H9 (cell line): ENCODE data around the gene KCNAB1. TPM values are rescaled to one million over a fixed set of nuclear protein-coding genes. Genes with fewer than 3 reads are reported as not detected.

ENCODE experiments used
- DNase-seq: peaks from one replicate; pipeline ENCODE4 v3.0.0-alpha.2; 2017
- H2AFZ ChIP-seq: one replicate; pipeline ENCODE4 v1.6.1; 2013; ENCODE audit warnings: mild to moderate bottlenecking, low read length, control low read depth, moderate library complexity
- H2AK5ac ChIP-seq: 2 replicates; pipeline ENCODE4 v1.6.1; 2013; ENCODE audit warnings: low read length, control low read depth, mixed read lengths; ENCODE audit not compliant: insufficient read length
- H2BK120ac ChIP-seq: one replicate; pipeline ENCODE4 v1.6.1; 2013; ENCODE audit warnings: low read depth, mild to moderate bottlenecking, low read length, control low read depth, inconsistent platforms; ENCODE audit not compliant: poor library complexity, severe bottlenecking
- H2BK12ac ChIP-seq: 2 replicates; pipeline ENCODE4 v1.6.1; 2013; ENCODE audit warnings: low read length, control low read depth, mixed read lengths, low read depth; ENCODE audit not compliant: insufficient read length
- H2BK15ac ChIP-seq: 2 replicates; pipeline ENCODE4 v1.6.1; 2013; ENCODE audit warnings: low read depth, low read length, control low read depth
- H2BK20ac ChIP-seq: one replicate; pipeline ENCODE4 v1.6.1; 2013; ENCODE audit warnings: low read depth, mild to moderate bottlenecking, low read length, control low read depth, inconsistent platforms; ENCODE audit not compliant: poor library complexity, severe bottlenecking
- H2BK5ac ChIP-seq: 2 replicates; pipeline ENCODE4 v1.6.1; 2013; ENCODE audit warnings: low read length, control low read depth, mixed read lengths; ENCODE audit not compliant: insufficient read length
- H3K14ac ChIP-seq: 2 replicates; pipeline ENCODE4 v1.6.1; 2013; ENCODE audit warnings: low read length, control low read depth; ENCODE audit not compliant: insufficient read depth
- H3K18ac ChIP-seq: 2 replicates; pipeline ENCODE4 v1.6.1; 2013; ENCODE audit warnings: low read depth, mild to moderate bottlenecking, mixed read lengths, low read length, control low read depth; ENCODE audit not compliant: insufficient read length
- H3K23ac ChIP-seq: 2 replicates; pipeline ENCODE4 v1.6.1; 2013; ENCODE audit warnings: low read length, control low read depth, mixed read lengths, low read depth; ENCODE audit not compliant: insufficient read length
- H3K23me2 ChIP-seq: 2 replicates; pipeline ENCODE4 v1.6.1; 2013; ENCODE audit warnings: low read depth, mild to moderate bottlenecking, mixed read lengths, low read length, control low read depth; ENCODE audit not compliant: insufficient read length, poor library complexity, severe bottlenecking
- H3K27ac ChIP-seq: 2 replicates; pipeline ENCODE4 v1.5.1; 2013; ENCODE audit warnings: low read length, control low read depth, mixed read lengths, low read depth; ENCODE audit not compliant: insufficient read length
- H3K27me3 ChIP-seq: 2 replicates; pipeline ENCODE4 v1.6.1; 2013; ENCODE audit warnings: low read length, control low read depth, inconsistent platforms; ENCODE audit not compliant: insufficient read depth
- H3K4ac ChIP-seq: 2 replicates; pipeline ENCODE4 v1.6.1; 2013; ENCODE audit warnings: low read depth, mild to moderate bottlenecking, control low read depth, inconsistent platforms, low read length, moderate library complexity
- H3K4me1 ChIP-seq: 2 replicates; pipeline ENCODE4 v1.6.1; 2013; ENCODE audit warnings: low read length, control low read depth, inconsistent platforms; ENCODE audit not compliant: insufficient read depth
- H3K4me2 ChIP-seq: 2 replicates; pipeline ENCODE4 v1.6.1; 2013; ENCODE audit warnings: low read length, control low read depth, mixed read lengths; ENCODE audit not compliant: insufficient read length, insufficient read depth
- H3K56ac ChIP-seq: 2 replicates; pipeline ENCODE4 v1.6.1; 2013; ENCODE audit warnings: low read depth, mild to moderate bottlenecking, mixed read lengths, low read length, control low read depth; ENCODE audit not compliant: insufficient read length
- H3K79me1 ChIP-seq: 2 replicates; pipeline ENCODE4 v1.6.1; 2013; ENCODE audit warnings: low read depth, mild to moderate bottlenecking, moderate library complexity, low read length, control low read depth, inconsistent platforms; ENCODE audit not compliant: insufficient read depth, poor library complexity, severe bottlenecking
- H3K79me2 ChIP-seq: 2 replicates; pipeline ENCODE4 v1.6.1; 2013; ENCODE audit warnings: low read length, control low read depth, inconsistent platforms; ENCODE audit not compliant: insufficient read depth
- H3K9ac ChIP-seq: 2 replicates; pipeline ENCODE4 v1.6.1; 2013; ENCODE audit warnings: low read length, control low read depth, mixed read lengths; ENCODE audit not compliant: insufficient read length; ENCODE audit errors: extremely low read depth
- H3K9me3 ChIP-seq: one replicate; pipeline ENCODE4 v1.6.1; 2013; ENCODE audit warnings: low read depth, low read length, inconsistent platforms; ENCODE audit not compliant: control insufficient read depth
- H3T11ph ChIP-seq: one replicate; pipeline ENCODE4 v1.6.1; 2013; ENCODE audit warnings: mild to moderate bottlenecking, low read length, control low read depth, inconsistent platforms
- H4K20me1 ChIP-seq: one replicate; pipeline ENCODE4 v1.6.1; 2013; ENCODE audit not compliant: control insufficient read depth, insufficient read length, insufficient read depth
- H4K5ac ChIP-seq: 2 replicates; pipeline ENCODE4 v1.6.1; 2013; ENCODE audit warnings: low read depth, mild to moderate bottlenecking, mixed read lengths, low read length, control low read depth; ENCODE audit not compliant: insufficient read length
- H4K8ac ChIP-seq: replicated peaks from 2 replicates; pipeline ENCODE4 v1.6.1; 2013; ENCODE audit warnings: low read length, control low read depth, mixed read lengths, low read depth; ENCODE audit not compliant: insufficient read length
- H4K91ac ChIP-seq: 2 replicates; pipeline ENCODE4 v1.6.1; 2013; ENCODE audit warnings: low read depth, mild to moderate bottlenecking, moderate library complexity, mixed read lengths, low read length, control low read depth; ENCODE audit not compliant: insufficient read length
- H3K27ac Mint-ChIP-seq, 3 experiments: 2 replicates in 2 of 3; 3 replicates in 1 of 3; pipeline ENCODE4 v1.8.0; 2020 to 2021; ENCODE audit warnings: mixed read lengths in 3 of 3, mild to moderate bottlenecking in 1 of 3, moderate library complexity in 1 of 3
- H3K27me3 Mint-ChIP-seq: 2 replicates; pipeline ENCODE4 v1.8.0; 2021; ENCODE audit warnings: low read depth, mild to moderate bottlenecking, moderate library complexity, mixed read lengths
- H3K36me3 Mint-ChIP-seq, 3 experiments: 2 replicates in 2 of 3; 3 replicates in 1 of 3; pipeline ENCODE4 v1.8.0; 2020 to 2021; ENCODE audit warnings: low read depth in 3 of 3, mixed read lengths in 3 of 3; ENCODE audit not compliant: insufficient read depth in 1 of 3
- H3K4me1 Mint-ChIP-seq, 2 experiments: 2 replicates each; pipeline ENCODE4 v1.8.0; 2020; ENCODE audit warnings: mixed read lengths in 2 of 2
- H3K4me3 Mint-ChIP-seq, 2 experiments: 2 replicates in 1 of 2; 3 replicates in 1 of 2; pipeline ENCODE4 v1.8.0; 2020 to 2021; ENCODE audit warnings: mild to moderate bottlenecking in 2 of 2, mixed read lengths in 2 of 2, moderate library complexity in 1 of 2
- H3K9me3 Mint-ChIP-seq, 2 experiments: 2 replicates in 1 of 2; 3 replicates in 1 of 2; pipeline ENCODE4 v1.8.0; 2020; ENCODE audit warnings: mild to moderate bottlenecking in 2 of 2, mixed read lengths in 2 of 2, moderate library complexity in 1 of 2
- WGBS: extraction: QIAGEN DNeasy Blood & Tissue Kit; methylation state at CpG from one replicate; pipeline ENCODE4 v1.1.7; 2013; ENCODE audit warnings: missing lambda C conversion rate, low lambda C conversion rate, mixed read lengths; ENCODE audit not compliant: insufficient read length; ENCODE audit errors: extremely low coverage; 5-methylcytosine and 5-hydroxymethylcytosine counted together
- total RNA-seq: library from RNA; stranded (reverse); gene quantifications from 2 replicates; pipeline ENCODE4 v1.2.1, GENCODE V29; 2021
- TF ChIP-seq, protein P1 (sequence below): fragments of 200-600 bp; sonication (generic); conservative IDR thresholded peaks from 3 replicates; pipeline ENCODE4 v1.8.0; 2021; ENCODE audit warnings: antibody characterized with exemption, mild to moderate bottlenecking

Gene KCNAB1
- total RNA-seq, 1 experiment from 2014 or later = 3.7 TPM

DNA sequence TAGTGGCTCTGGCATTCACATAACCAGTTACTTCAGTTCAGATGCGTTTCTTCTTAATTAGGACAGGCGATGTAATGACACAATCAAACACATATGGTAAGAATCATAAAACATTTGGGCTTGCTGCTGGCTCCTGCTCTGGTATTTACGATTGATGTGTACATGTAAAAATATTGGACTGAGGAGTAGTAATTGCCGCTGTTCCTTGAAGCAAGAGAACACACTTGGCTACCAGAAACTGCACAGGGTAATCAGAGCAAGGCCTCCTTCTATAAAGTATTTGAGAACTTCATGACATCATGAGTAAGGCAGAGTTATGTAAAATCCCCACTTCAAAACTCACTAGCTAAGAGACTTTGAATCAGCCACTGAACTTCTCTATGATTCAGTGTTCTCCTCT lies 276.5 kb downstream of the KCNAB1 start:
- Mint-ChIP-seq H3K36me3 (no peaks in the 10 kb centered on the region), H3K4me1 (peaks cover 0 to 11% of the 10 kb centered on the region in 2 experiments; a peak in 2 of 4 replicates), H3K27me3 (peaks cover 1% of the 10 kb centered on the region; the same call in 1 of the 2 replicates), H3K27ac (no peak overlapping the region), H3K9me3 (no peaks in the 10 kb centered on the region), H3K4me3 (no peak overlapping the region)
- H2BK12ac ChIP-seq = no peak overlapping the region
- no peaks in the 10 kb centered on the region for H3K27me3 ChIP-seq
- no peaks in the 10 kb centered on the region for H4K20me1 ChIP-seq
- no peak overlapping the region for H2BK20ac ChIP-seq
- H3K27ac ChIP-seq = no peak overlapping the region
- H4K8ac ChIP-seq = no peak overlapping the region
- H3K4me2 ChIP-seq = no peak overlapping the region
- no peaks in the 10 kb centered on the region for H3K79me1 ChIP-seq
- no peak overlapping the region for H2AK5ac ChIP-seq
- no peaks in the 10 kb centered on the region for H3K23me2 ChIP-seq
- DNase-seq = no peak
- no peak overlapping the region for H2BK5ac ChIP-seq
- no peak overlapping the region for H4K91ac ChIP-seq
- no peak overlapping the region for H2AFZ ChIP-seq
- H2BK120ac ChIP-seq = no peak overlapping the region
- H3K4me1 ChIP-seq = no peaks in the 10 kb centered on the region
- no peaks in the 10 kb centered on the region for H3K79me2 ChIP-seq
- no peak overlapping the region for H3K4ac ChIP-seq
- H3K56ac ChIP-seq = no peak overlapping the region
- no peak overlapping the region for H3T11ph ChIP-seq
- H3K9me3 ChIP-seq = no peaks in the 10 kb centered on the region
- no peak overlapping the region for H3K9ac ChIP-seq
- TF ChIP-seq, protein P1, sequence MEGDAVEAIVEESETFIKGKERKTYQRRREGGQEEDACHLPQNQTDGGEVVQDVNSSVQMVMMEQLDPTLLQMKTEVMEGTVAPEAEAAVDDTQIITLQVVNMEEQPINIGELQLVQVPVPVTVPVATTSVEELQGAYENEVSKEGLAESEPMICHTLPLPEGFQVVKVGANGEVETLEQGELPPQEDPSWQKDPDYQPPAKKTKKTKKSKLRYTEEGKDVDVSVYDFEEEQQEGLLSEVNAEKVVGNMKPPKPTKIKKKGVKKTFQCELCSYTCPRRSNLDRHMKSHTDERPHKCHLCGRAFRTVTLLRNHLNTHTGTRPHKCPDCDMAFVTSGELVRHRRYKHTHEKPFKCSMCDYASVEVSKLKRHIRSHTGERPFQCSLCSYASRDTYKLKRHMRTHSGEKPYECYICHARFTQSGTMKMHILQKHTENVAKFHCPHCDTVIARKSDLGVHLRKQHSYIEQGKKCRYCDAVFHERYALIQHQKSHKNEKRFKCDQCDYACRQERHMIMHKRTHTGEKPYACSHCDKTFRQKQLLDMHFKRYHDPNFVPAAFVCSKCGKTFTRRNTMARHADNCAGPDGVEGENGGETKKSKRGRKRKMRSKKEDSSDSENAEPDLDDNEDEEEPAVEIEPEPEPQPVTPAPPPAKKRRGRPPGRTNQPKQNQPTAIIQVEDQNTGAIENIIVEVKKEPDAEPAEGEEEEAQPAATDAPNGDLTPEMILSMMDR = no peak
- H2BK15ac ChIP-seq = no peak overlapping the region
- no peak overlapping the region for H3K14ac ChIP-seq
- H4K5ac ChIP-seq = no peak overlapping the region
- no CpG with 5 or more reads among the region's 4 CpGs for WGBS
- H3K23ac ChIP-seq = no peak overlapping the region
- H3K18ac ChIP-seq = no peak overlapping the region
